ENCODE results near the gene DISC1. TPM values are rescaled to one million over a fixed set of nuclear protein-coding genes. Genes with fewer than 3 reads are reported as not detected.

DISC1 gene
- total RNA-seq, 1 experiment from 2014 or later = 1.8 TPM

- BruUV-seq (replicated peaks) = no TSS peak
Measured at GRCh38 chr1:231693361-231694074, 66.9 kb downstream of the DISC1 start.

GRCh38 chr1:231694075-231694431 lies 67.5 kb downstream of the DISC1 start:
- ATAC-seq = no peak
- no TSS peak for BruUV-seq (replicated peaks)
- Histone ChIP-seq H3K4me3 (replicated peaks in 1 of 2; ENCODE audit: low read depth in 1 of 2, low read length in 2 of 2) (no peak overlapping the region), H3K9me2 (ENCODE audit: insufficient read depth) (no peaks in the 10 kb centered on the region), H3K9me3 (ENCODE audit: control insufficient read depth in 1 of 2, insufficient read depth in 1 of 2, low read depth in 1 of 2, low read length in 2 of 2) (no peaks in the 10 kb centered on the region), H3K4me1 (ENCODE audit: control insufficient read depth in 1 of 2, insufficient read depth in 2 of 2, low read length in 2 of 2) (no peaks in the 10 kb centered on the region), H4K20me1 (ENCODE audit: insufficient read depth) (no peaks in the 10 kb centered on the region), H3K36me3 (ENCODE audit: control insufficient read depth in 1 of 2, insufficient read depth in 2 of 2, low read length in 2 of 2) (no peaks in the 10 kb centered on the region), H3K4me2 (ENCODE audit: low read length) (no peak overlapping the region), H3K9ac (ENCODE audit: low read length) (no peak overlapping the region), H2AFZ (ENCODE audit: low read depth, low read length, poor library complexity, severe bottlenecking) (no peak overlapping the region), H3K27ac (ENCODE audit: low read depth, low read length) (no peak overlapping the region), H3K27me3 (ENCODE audit: insufficient read depth, low read length) (no peaks in the 10 kb centered on the region), H3K79me2 (ENCODE audit: insufficient read depth, low read length) (no peaks in the 10 kb centered on the region)
- ChIA-PET CTCF (no interaction called here), POLR2A (no interaction called here), RAD21 (ENCODE audit: low non-redundant PET in 1 of 2, low total read pairs in 2 of 2, uncharacterized antibody in 2 of 2, unreplicated experiment in 2 of 2) (no interaction called here)
- TF ChIP-seq RAD21 (IDR thresholded peaks at IDR 0.05; ENCODE audit: low read depth) (no peak), ZNF274 (IDR thresholded peaks at IDR 0.05; ENCODE audit: low read depth, low read length) (no peak), EZH2 (IDR thresholded peaks at IDR 0.05) (no peak), YY1 (IDR thresholded peaks at IDR 0.05; ENCODE audit: extremely low read depth, insufficient replicate concordance, low read depth, low read length) (no peak), TCF7L2 (IDR thresholded peaks at IDR 0.05; ENCODE audit: borderline replicate concordance, extremely low read depth, insufficient read depth, insufficient read length) (no peak), ELF1 (IDR thresholded peaks at IDR 0.05; ENCODE audit: borderline replicate concordance, low read depth) (no peak), ZFX (IDR thresholded peaks at IDR 0.05) (no peak), EGR1 (IDR thresholded peaks at IDR 0.05; ENCODE audit: low read depth) (no peak), ATF3 (IDR thresholded peaks at IDR 0.05) (no peak), CBX3 (IDR thresholded peaks at IDR 0.05; ENCODE audit: low read depth) (no peak), CTCF (IDR thresholded peaks at IDR 0.05 in 2 of 3, conservative IDR thresholded peaks at IDR 0.05 in 1 of 3; ENCODE audit: borderline replicate concordance in 1 of 3, insufficient read depth in 1 of 3, low read depth in 2 of 3, low read length in 2 of 3) (no peak), POLR2A (IDR thresholded peaks at IDR 0.05; ENCODE audit: borderline replicate concordance, extremely low read depth, insufficient read depth, insufficient read length) (no peak), EZH2phosphoT487 (IDR thresholded peaks at IDR 0.05; ENCODE audit: borderline replicate concordance) (no peak)
- intact Hi-C loops (cut with micrococcal nuclease) = no loop called here
- DNase-seq (ENCODE audit: low read depth, low spot score) = no peak

More at GRCh38 chr1:231693361-231694074, 66.9 kb downstream of the DISC1 start:
- Histone ChIP-seq H3K27ac (ENCODE audit: low read depth, low read length) (no peak overlapping the region), H3K36me3 (ENCODE audit: control insufficient read depth in 1 of 2, insufficient read depth in 2 of 2, low read length in 2 of 2) (no peaks in the 10 kb centered on the region), H3K9me3 (ENCODE audit: control insufficient read depth in 1 of 2, insufficient read depth in 1 of 2, low read depth in 1 of 2, low read length in 2 of 2) (no peaks in the 10 kb centered on the region), H3K4me2 (ENCODE audit: low read length) (no peak overlapping the region), H3K4me1 (ENCODE audit: control insufficient read depth in 1 of 2, insufficient read depth in 2 of 2, low read length in 2 of 2) (no peaks in the 10 kb centered on the region), H3K9ac (ENCODE audit: low read length) (no peak overlapping the region), H3K4me3 (replicated peaks in 1 of 2; ENCODE audit: low read depth in 1 of 2, low read length in 2 of 2) (no peak overlapping the region), H4K20me1 (ENCODE audit: insufficient read depth) (no peaks in the 10 kb centered on the region), H3K9me2 (ENCODE audit: insufficient read depth) (no peaks in the 10 kb centered on the region), H3K79me2 (ENCODE audit: insufficient read depth, low read length) (no peaks in the 10 kb centered on the region), H3K27me3 (ENCODE audit: insufficient read depth, low read length) (no peaks in the 10 kb centered on the region), H2AFZ (ENCODE audit: low read depth, low read length, poor library complexity, severe bottlenecking) (no peak overlapping the region)
- RAD21 ChIA-PET (ENCODE audit: low non-redundant PET in 1 of 2, low total read pairs in 2 of 2, uncharacterized antibody in 2 of 2, unreplicated experiment in 2 of 2) = no interaction called here
- POLR2A ChIA-PET = no interaction called here
- CTCF ChIA-PET = no interaction called here
- ATAC-seq (no peak), DNase-seq (ENCODE audit: low read depth, low spot score) (no peak)
- intact Hi-C loops (cut with micrococcal nuclease) = no loop called here
- TF ChIP-seq YY1 (IDR thresholded peaks at IDR 0.05; ENCODE audit: extremely low read depth, insufficient replicate concordance, low read depth, low read length) (no peak), RAD21 (IDR thresholded peaks at IDR 0.05; ENCODE audit: low read depth) (no peak), SP1 (IDR thresholded peaks at IDR 0.05; ENCODE audit: low read depth) (no peak), EZH2 (IDR thresholded peaks at IDR 0.05) (no peak)
